WTC11 (cell line): Measurements from ENCODE around the gene ZKSCAN2. TPM values are rescaled to one million over a fixed set of nuclear protein-coding genes. Genes with fewer than 3 reads are reported as not detected.

Experiments used
- ATAC-seq: fragments of 200-7000 bp; cut with Tn5 transposase; 2 replicates; pipeline ENCODE4 v1.10.0; 2021; ENCODE audit warnings: mild to moderate bottlenecking, moderate library complexity
- CTCF ChIA-PET: fragments of 300-600 bp; sonication (Branson Sonifier 250); formaldehyde crosslinking; loops from one replicate; lab custom pipeline; 2021; ENCODE audit warnings: antibody characterized with exemption; lab: Charles Lee
- POLR2A ChIA-PET: fragments of 350-600 bp; sonication (Branson Sonifier 250); formaldehyde crosslinking; loops from one replicate; lab custom pipeline; 2021; ENCODE audit warnings: antibody characterized with exemption; lab: Charles Lee
- DNase-seq: peaks from one replicate; pipeline ENCODE4 v3.0.0; 2021; ENCODE audit warnings: low spot score
- H3K27ac Mint-ChIP-seq: 2 replicates; pipeline ENCODE4 v1.8.0; 2021; ENCODE audit warnings: mixed read lengths
- H3K27me3 Mint-ChIP-seq: 2 replicates; pipeline ENCODE4 v1.8.0; 2021; ENCODE audit warnings: low read depth, mild to moderate bottlenecking, moderate library complexity, mixed read lengths
- H3K36me3 Mint-ChIP-seq: 2 replicates; pipeline ENCODE4 v1.8.0; 2021; ENCODE audit warnings: mixed read lengths
- H3K4me1 Mint-ChIP-seq: 2 replicates; pipeline ENCODE4 v1.8.0; 2022; ENCODE audit warnings: mixed read lengths
- H3K4me3 Mint-ChIP-seq: 2 replicates; pipeline ENCODE4 v1.8.0; 2021; ENCODE audit warnings: mild to moderate bottlenecking, moderate library complexity, mixed read lengths
- H3K9me3 Mint-ChIP-seq: 2 replicates; pipeline ENCODE4 v1.8.0; 2021; ENCODE audit warnings: mixed read lengths
- ATF6 ChIP-seq: sonication (generic); formaldehyde crosslinking; IDR thresholded peaks from 2 replicates; pipeline ENCODE4 v1.8.1; 2023; ENCODE audit warnings: mild to moderate bottlenecking, missing genetic modification reagents
- ERG ChIP-seq: fragments of 250-450 bp; sonication (Bioruptor Pico); IDR thresholded peaks from 2 replicates; pipeline ENCODE4 v1.8.0; 2021; ENCODE audit warnings: mild to moderate bottlenecking
- ESRRA ChIP-seq: sonication (generic); formaldehyde crosslinking; IDR thresholded peaks from 2 replicates; pipeline ENCODE4 v1.8.1; 2022; ENCODE audit warnings: mild to moderate bottlenecking, missing genetic modification reagents, borderline replicate concordance
- ETV6 ChIP-seq: sonication (generic); formaldehyde crosslinking; IDR thresholded peaks from 2 replicates; pipeline ENCODE4 v1.8.1; 2022; ENCODE audit warnings: mild to moderate bottlenecking, missing genetic modification reagents
- FOXK1 ChIP-seq: sonication (generic); formaldehyde crosslinking; IDR thresholded peaks from 2 replicates; pipeline ENCODE4 v1.8.0; 2022; ENCODE audit warnings: mild to moderate bottlenecking, moderate library complexity, missing genetic modification reagents
- MXD4 ChIP-seq: fragments of 250-450 bp; sonication (Bioruptor Pico); IDR thresholded peaks from 2 replicates; pipeline ENCODE4 v1.8.0; 2021; ENCODE audit warnings: mild to moderate bottlenecking, moderate library complexity, borderline replicate concordance
- MYBL2 ChIP-seq: sonication (generic); formaldehyde crosslinking; IDR thresholded peaks from 2 replicates; pipeline ENCODE4 v1.8.1; 2023; ENCODE audit warnings: mild to moderate bottlenecking, moderate library complexity, missing genetic modification reagents
- NR3C1 ChIP-seq: sonication (generic); formaldehyde crosslinking; conservative IDR thresholded peaks from 2 replicates; pipeline ENCODE4 v1.8.1; 2023; ENCODE audit warnings: low read depth, mild to moderate bottlenecking, missing genetic modification reagents
- SMAD3 ChIP-seq: sonication (generic); formaldehyde crosslinking; IDR thresholded peaks from 2 replicates; pipeline ENCODE4 v1.8.0; 2022; ENCODE audit warnings: missing genetic modification reagents, mild to moderate bottlenecking, borderline replicate concordance
- SP1 ChIP-seq: sonication (generic); formaldehyde crosslinking; conservative IDR thresholded peaks from 2 replicates; pipeline ENCODE4 v1.8.1; 2022; ENCODE audit warnings: missing genetic modification reagents
- STAT6 ChIP-seq: sonication (generic); formaldehyde crosslinking; conservative IDR thresholded peaks from 2 replicates; pipeline ENCODE4 v1.8.1; 2023; ENCODE audit warnings: mild to moderate bottlenecking, low read depth, missing genetic modification reagents, moderate library complexity
- TCF7 ChIP-seq: sonication (generic); formaldehyde crosslinking; IDR thresholded peaks from 2 replicates; pipeline ENCODE4 v1.8.0; 2022; ENCODE audit warnings: mild to moderate bottlenecking, low read depth, missing genetic modification reagents, moderate library complexity
- USF1 ChIP-seq: sonication (generic); formaldehyde crosslinking; IDR thresholded peaks from 2 replicates; pipeline ENCODE4 v1.8.0; 2022; ENCODE audit warnings: mild to moderate bottlenecking, missing genetic modification reagents
- ZNF138 ChIP-seq: sonication (generic); formaldehyde crosslinking; conservative IDR thresholded peaks from 2 replicates; pipeline ENCODE4 v1.8.1; 2022; ENCODE audit warnings: mild to moderate bottlenecking, moderate library complexity, missing genetic modification reagents
- ZNF232 ChIP-seq: sonication (generic); formaldehyde crosslinking; IDR thresholded peaks from 2 replicates; pipeline ENCODE4 v1.8.0; 2022; ENCODE audit warnings: mild to moderate bottlenecking, missing genetic modification reagents
- ZNF423 ChIP-seq: fragments of 250-450 bp; sonication (Bioruptor Pico); IDR thresholded peaks from 2 replicates; pipeline ENCODE4 v2.1.2; 2022; ENCODE audit warnings: mild to moderate bottlenecking, moderate library complexity
- total RNA-seq: library from RNA; stranded (reverse); gene quantifications from 3 replicates; pipeline ENCODE4 v1.2.3, GENCODE V29; 2021
- TF ChIP-seq, protein P1 (sequence below): sonication (generic); formaldehyde crosslinking; IDR thresholded peaks from 2 replicates; pipeline ENCODE4 v1.8.0; 2023; ENCODE audit warnings: missing genetic modification reagents
- TF ChIP-seq, protein P2 (sequence below): sonication (generic); formaldehyde crosslinking; IDR thresholded peaks from 2 replicates; pipeline ENCODE4 v1.8.0; 2023; ENCODE audit warnings: missing genetic modification reagents, mild to moderate bottlenecking, borderline replicate concordance
- TF ChIP-seq, protein P3 (sequence below): sonication (generic); formaldehyde crosslinking; IDR thresholded peaks from 2 replicates; pipeline ENCODE4 v1.8.1; 2022; ENCODE audit warnings: mild to moderate bottlenecking, missing genetic modification reagents, moderate library complexity, borderline replicate concordance

The ZKSCAN2 gene
- total RNA-seq, 1 experiment from 2014 or later = 13.0 TPM

- TF ChIP-seq, protein P1, sequence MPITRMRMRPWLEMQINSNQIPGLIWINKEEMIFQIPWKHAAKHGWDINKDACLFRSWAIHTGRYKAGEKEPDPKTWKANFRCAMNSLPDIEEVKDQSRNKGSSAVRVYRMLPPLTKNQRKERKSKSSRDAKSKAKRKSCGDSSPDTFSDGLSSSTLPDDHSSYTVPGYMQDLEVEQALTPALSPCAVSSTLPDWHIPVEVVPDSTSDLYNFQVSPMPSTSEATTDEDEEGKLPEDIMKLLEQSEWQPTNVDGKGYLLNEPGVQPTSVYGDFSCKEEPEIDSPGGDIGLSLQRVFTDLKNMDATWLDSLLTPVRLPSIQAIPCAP = no peak
- TF ChIP-seq NR3C1 (no peak), ZNF232 (CRISPR knock-in tag) (no peak), ERG (CRISPR knock-in tag) (no peak), ZNF423 (CRISPR knock-in tag) (no peak), USF1 (CRISPR knock-in tag) (no peak), MYBL2 (CRISPR knock-in tag) (no peak), MXD4 (CRISPR knock-in tag) (no peak), ESRRA (CRISPR knock-in tag) (no peak), ZNF138 (CRISPR knock-in tag) (no peak), ATF6 (CRISPR knock-in tag) (no peak), TCF7 (no peak), ETV6 (no peak)
- TF ChIP-seq, protein P2, sequence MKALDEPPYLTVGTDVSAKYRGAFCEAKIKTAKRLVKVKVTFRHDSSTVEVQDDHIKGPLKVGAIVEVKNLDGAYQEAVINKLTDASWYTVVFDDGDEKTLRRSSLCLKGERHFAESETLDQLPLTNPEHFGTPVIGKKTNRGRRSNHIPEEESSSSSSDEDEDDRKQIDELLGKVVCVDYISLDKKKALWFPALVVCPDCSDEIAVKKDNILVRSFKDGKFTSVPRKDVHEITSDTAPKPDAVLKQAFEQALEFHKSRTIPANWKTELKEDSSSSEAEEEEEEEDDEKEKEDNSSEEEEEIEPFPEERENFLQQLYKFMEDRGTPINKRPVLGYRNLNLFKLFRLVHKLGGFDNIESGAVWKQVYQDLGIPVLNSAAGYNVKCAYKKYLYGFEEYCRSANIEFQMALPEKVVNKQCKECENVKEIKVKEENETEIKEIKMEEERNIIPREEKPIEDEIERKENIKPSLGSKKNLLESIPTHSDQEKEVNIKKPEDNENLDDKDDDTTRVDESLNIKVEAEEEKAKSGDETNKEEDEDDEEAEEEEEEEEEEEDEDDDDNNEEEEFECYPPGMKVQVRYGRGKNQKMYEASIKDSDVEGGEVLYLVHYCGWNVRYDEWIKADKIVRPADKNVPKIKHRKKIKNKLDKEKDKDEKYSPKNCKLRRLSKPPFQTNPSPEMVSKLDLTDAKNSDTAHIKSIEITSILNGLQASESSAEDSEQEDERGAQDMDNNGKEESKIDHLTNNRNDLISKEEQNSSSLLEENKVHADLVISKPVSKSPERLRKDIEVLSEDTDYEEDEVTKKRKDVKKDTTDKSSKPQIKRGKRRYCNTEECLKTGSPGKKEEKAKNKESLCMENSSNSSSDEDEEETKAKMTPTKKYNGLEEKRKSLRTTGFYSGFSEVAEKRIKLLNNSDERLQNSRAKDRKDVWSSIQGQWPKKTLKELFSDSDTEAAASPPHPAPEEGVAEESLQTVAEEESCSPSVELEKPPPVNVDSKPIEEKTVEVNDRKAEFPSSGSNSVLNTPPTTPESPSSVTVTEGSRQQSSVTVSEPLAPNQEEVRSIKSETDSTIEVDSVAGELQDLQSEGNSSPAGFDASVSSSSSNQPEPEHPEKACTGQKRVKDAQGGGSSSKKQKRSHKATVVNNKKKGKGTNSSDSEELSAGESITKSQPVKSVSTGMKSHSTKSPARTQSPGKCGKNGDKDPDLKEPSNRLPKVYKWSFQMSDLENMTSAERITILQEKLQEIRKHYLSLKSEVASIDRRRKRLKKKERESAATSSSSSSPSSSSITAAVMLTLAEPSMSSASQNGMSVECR (CRISPR knock-in tag) = no peak
Measured at GRCh38 chr16:25192096-25192495, 65.5 kb downstream of the ZKSCAN2 start (continued).

DNA sequence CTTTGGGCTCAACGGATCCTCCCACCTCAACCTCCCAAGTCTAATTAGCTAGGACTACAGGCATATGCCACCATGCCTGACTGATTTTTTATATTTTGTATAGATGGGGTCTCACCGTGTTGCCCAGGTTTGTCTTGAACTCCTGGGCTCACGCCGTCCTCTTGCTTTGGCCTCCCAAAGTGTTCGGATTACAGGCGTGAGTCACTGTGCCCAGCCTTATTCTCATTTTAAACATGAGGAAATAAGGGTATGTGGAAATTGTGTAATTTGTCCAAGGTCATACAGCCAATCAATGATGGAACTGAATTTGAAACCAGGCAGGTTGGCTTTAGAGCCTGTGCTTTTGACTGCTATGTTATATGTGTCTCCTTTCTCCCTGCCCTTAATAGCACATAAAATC, 68.3 kb downstream of the ZKSCAN2 start:
- Mint-ChIP-seq H3K27me3 (no peaks in the 10 kb centered on the region), H3K4me3 (no peak overlapping the region), H3K27ac (no peak overlapping the region; the same call in 1 of the 2 replicates), H3K4me1 (no peaks in the 10 kb centered on the region), H3K36me3 (no peaks in the 10 kb centered on the region), H3K9me3 (no peaks in the 10 kb centered on the region)
- ATAC-seq (no peak), DNase-seq (no peak)
- CTCF ChIA-PET = no interaction called here
- POLR2A ChIA-PET = no interaction called here
- TF ChIP-seq STAT6 (no peak), SMAD3 (CRISPR knock-in tag) (no peak), SP1 (CRISPR knock-in tag) (no peak), FOXK1 (CRISPR knock-in tag) (no peak)
- TF ChIP-seq, protein P3, sequence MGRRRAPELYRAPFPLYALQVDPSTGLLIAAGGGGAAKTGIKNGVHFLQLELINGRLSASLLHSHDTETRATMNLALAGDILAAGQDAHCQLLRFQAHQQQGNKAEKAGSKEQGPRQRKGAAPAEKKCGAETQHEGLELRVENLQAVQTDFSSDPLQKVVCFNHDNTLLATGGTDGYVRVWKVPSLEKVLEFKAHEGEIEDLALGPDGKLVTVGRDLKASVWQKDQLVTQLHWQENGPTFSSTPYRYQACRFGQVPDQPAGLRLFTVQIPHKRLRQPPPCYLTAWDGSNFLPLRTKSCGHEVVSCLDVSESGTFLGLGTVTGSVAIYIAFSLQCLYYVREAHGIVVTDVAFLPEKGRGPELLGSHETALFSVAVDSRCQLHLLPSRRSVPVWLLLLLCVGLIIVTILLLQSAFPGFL (CRISPR knock-in tag) = no peak
- TF ChIP-seq, protein P2 (CRISPR knock-in tag) = no peak
